Effector CD8-positive, alpha-beta T cell (primary cell): ENCODE measurements around the gene LCE3A.
"Not testable (repeated sequence)": the region's sequence is repeated elsewhere in the genome, so short reads cannot be mapped to it uniquely, and the experiment has no call there.

Experiments used
- DNase-seq: peaks from one replicate; lab custom pipeline; 2025; lab: John Stamatoyannopoulos, UW
- total RNA-seq, 4 experiments: gene quantifications; one replicate each; lab custom pipeline; 2026; lab: John Stamatoyannopoulos, UW

Gene LCE3A
- 0 reads per million in 4 experiments for total RNA-seq

- DNase-seq: no peak
Observed at GRCh38 chr1:152622803-152623202, at the start of gene LCE3A. LCE3A (minus strand) TSS chr1:152623103; CDS start chr1:152623103, 0 bp downstream.

- no peak for DNase-seq
Observed at GRCh38 chr1:152667648-152668047, 44.7 kb upstream of the LCE3A start.

GRCh38 chr1:152666171-152666570 is 43.3 kb upstream of the LCE3A start:
- DNase-seq: not testable (repeated sequence)

GRCh38 chr1:152663098-152663497 is 40.2 kb upstream of the LCE3A start, which contains the start of gene LCE2D:
LCE2D (plus strand) TSS chr1:152663380; CDS start chr1:152664106, 726 bp downstream.
- no peak for DNase-seq

- no peak for DNase-seq
Observed at GRCh38 chr1:152658649-152659048, 35.7 kb upstream of the LCE3A start.

GRCh38 chr1:152657677-152658076 is 34.8 kb upstream of the LCE3A start:
- DNase-seq: no peak

GRCh38 chr1:152656459-152656858 is 33.6 kb upstream of the LCE3A start:
- DNase-seq: no peak

- peak; percentile 5 for DNase-seq
Observed at GRCh38 chr1:152654110-152654509, 31.2 kb upstream of the LCE3A start.

GRCh38 chr1:152646656-152647055 is 23.8 kb upstream of the LCE3A start:
- no peak for DNase-seq

GRCh38 chr1:152645146-152645545 is 22.2 kb upstream of the LCE3A start:
- no peak for DNase-seq

- no peak for DNase-seq
Observed at GRCh38 chr1:152643945-152644344, 21.0 kb upstream of the LCE3A start.

GRCh38 chr1:152640351-152640750 is 17.4 kb upstream of the LCE3A start:
- no peak for DNase-seq

- no peak for DNase-seq
Observed at GRCh38 chr1:152630596-152630995, 7.7 kb upstream of the LCE3A start.

- no peak for DNase-seq
Observed at GRCh38 chr1:152626744-152627143, 3.8 kb upstream of the LCE3A start.

- DNase-seq: no peak
Observed at GRCh38 chr1:152623203-152623844, 421 bp upstream of the LCE3A start.

GRCh38 chr1:152621993-152622392 is 910 bp downstream of the LCE3A start:
- no peak for DNase-seq

GRCh38 chr1:152613511-152613910 is 9.4 kb downstream of the LCE3A start, which contains the start of gene LCE3B:
LCE3B (plus strand) TSS chr1:152613811; CDS start chr1:152613811, 0 bp downstream.
- no peak for DNase-seq

- no peak for DNase-seq
Observed at GRCh38 chr1:152599934-152600333, 23.0 kb downstream of the LCE3A start, which contains the start of gene LCE3C. LCE3C (plus strand) TSS chr1:152600234; CDS start chr1:152600732, 498 bp downstream.

- no peak for DNase-seq
Observed at GRCh38 chr1:152596986-152597385, 25.9 kb downstream of the LCE3A start.

GRCh38 chr1:152585586-152585985 is 37.3 kb downstream of the LCE3A start:
- DNase-seq: no peak

- DNase-seq: no peak
Observed at GRCh38 chr1:152582647-152583046, 40.3 kb downstream of the LCE3A start.

GRCh38 chr1:152580433-152580832 is 42.5 kb downstream of the LCE3A start, which contains the start of gene LCE3D:
LCE3D (minus strand) TSS chr1:152580516; CDS start chr1:152579936, 580 bp downstream.
- no peak for DNase-seq

GRCh38 chr1:152579526-152579925 is 43.4 kb downstream of the LCE3A start:
- DNase-seq: not testable (repeated sequence)

GRCh38 chr1:152577168-152577567 is 45.7 kb downstream of the LCE3A start:
- no peak for DNase-seq
